ENCODE measurements around the gene IGF2.

DNA sequence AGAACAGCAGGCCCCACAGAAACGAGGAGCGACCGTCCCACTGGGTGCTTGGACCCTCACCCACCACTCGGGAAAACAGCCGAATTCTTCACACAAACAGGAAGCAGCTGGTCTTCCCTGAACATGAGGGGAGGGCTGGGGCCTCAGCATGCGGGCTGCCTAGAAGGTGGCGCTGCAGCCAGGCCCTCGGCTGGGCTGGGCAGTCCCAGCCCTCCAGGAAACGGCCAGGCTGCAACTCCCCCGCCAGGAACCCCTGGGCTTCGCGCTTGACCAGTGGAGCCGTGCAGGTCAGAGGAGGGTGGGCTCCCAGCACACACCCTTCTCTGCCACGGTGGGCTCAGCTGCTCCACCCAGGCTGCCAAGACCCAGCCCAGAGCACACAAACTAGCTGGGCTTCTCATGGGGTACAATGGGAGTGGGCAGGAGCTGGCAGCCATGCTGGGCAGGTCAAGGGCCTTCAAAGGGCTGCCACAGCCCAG lies 29.6 kb downstream of the IGF2 start:
- TF ChIP-seq POLR2A (IDR thresholded peaks at IDR 0.05) (no peak), CTCF (IDR thresholded peaks at IDR 0.05) (no peak), EP300 (IDR thresholded peaks at IDR 0.05; ENCODE audit: low read depth) (no peak)
